Stimulated activated CD4-positive, alpha-beta T cell treated with anti-CD3 and anti-CD28 coated beads, Interleukin-15, amount 100 ng/mL, for 1 hour (primary cell): ENCODE results near the gene DTX4.
"Not testable (repeated sequence)": the region's sequence is repeated elsewhere in the genome, so short reads cannot be mapped to it uniquely, and the experiment has no call there.

Experiments used
- DNase-seq, 2 donors: peaks; one replicate each; pipeline ENCODE4 v3.0.0-alpha.2; 2020; ENCODE audit warnings: low read depth in 1 of 2, low spot score in 1 of 2

The DTX4 gene

GRCh38 chr11:59171508-59172322, at the start of gene DTX4:
DTX4 (plus strand) TSS chr11:59172132; CDS start chr11:59172596, 464 bp downstream.
- peak; percentile 71 to 81 for DNase-seq

- peak; percentile 71 to 84 for DNase-seq
These were observed 36.1 kb upstream of the DTX4 start for GRCh38 chr11:59135648-59136461.

GRCh38 chr11:59136551-59136950, 35.4 kb upstream of the DTX4 start:
- not testable (repeated sequence) for DNase-seq

- DNase-seq: no peak
These were observed 34.7 kb upstream of the DTX4 start for GRCh38 chr11:59137190-59137589.

GRCh38 chr11:59138643-59139042, 33.3 kb upstream of the DTX4 start:
- DNase-seq: no peak

- no peak for DNase-seq
These were observed 30.7 kb upstream of the DTX4 start for GRCh38 chr11:59141191-59141590.

- no peak for DNase-seq
These were observed 30.1 kb upstream of the DTX4 start for GRCh38 chr11:59141673-59142460.

GRCh38 chr11:59142530-59143507, 29.1 kb upstream of the DTX4 start, which contains the start of gene FAM111A:
FAM111A (plus strand) TSS chr11:59142856; CDS start chr11:59148873, 6,017 bp downstream.
- peak; percentile 56 to 65 for DNase-seq

GRCh38 chr11:59144096-59144495, 27.8 kb upstream of the DTX4 start:
- no peak for DNase-seq

- peak; percentile 31 to 37 for DNase-seq
These were observed 27.2 kb upstream of the DTX4 start for GRCh38 chr11:59144579-59145345.

- DNase-seq: no peak
These were observed 26.4 kb upstream of the DTX4 start for GRCh38 chr11:59145534-59145933.

- DNase-seq: no peak
These were observed 20.2 kb upstream of the DTX4 start for GRCh38 chr11:59151761-59152160.

- DNase-seq: no peak
These were observed 19.5 kb upstream of the DTX4 start for GRCh38 chr11:59152312-59152951.

- no peak for DNase-seq
These were observed 17.3 kb upstream of the DTX4 start for GRCh38 chr11:59154610-59155009.

- no peak for DNase-seq
These were observed 14.5 kb upstream of the DTX4 start for GRCh38 chr11:59157433-59157832.

GRCh38 chr11:59158206-59159068, 13.5 kb upstream of the DTX4 start:
- DNase-seq: peak in 1 of 2 donors; percentile 20

- DNase-seq: no peak
These were observed 7.9 kb upstream of the DTX4 start for GRCh38 chr11:59164028-59164427.
